ENCODE data around the gene URAD. TPM values are rescaled to one million over a fixed set of nuclear protein-coding genes. Genes with fewer than 3 reads are reported as not detected.

URAD gene
- total RNA-seq, 6 experiments from 2014 or later: not detected

DNA sequence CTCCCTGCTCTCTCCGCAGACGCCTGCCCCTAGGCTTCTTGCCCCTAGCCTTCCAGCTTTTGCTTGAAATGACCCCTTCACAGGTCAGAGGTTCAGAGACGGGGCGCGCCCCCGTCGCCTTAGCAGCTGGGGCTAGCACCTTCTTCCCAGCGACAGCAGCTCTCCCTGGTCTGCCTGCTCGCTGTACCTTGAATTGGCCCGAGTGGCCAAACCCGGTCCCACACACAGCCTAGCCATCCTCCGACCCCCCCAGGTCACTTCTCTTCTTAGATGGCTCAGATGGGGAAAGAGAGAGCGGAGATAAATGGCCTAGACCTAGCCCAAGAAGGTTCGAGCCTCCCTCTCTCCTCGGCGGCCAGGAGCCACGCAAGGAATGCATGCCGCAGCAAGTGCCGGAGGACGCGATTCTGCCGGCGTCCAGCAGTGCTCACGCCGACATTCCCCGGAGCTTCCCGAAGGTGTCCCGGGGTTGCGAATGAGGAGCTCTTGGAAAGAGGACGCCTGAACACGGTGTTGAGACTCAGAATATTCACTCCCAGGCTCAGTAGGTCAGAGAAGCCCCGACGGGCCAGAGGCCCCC is 20.7 kb downstream of the URAD start:
- peaks cover 78% of the 10 kb centered on the region for H3K27me3 Mint-ChIP-seq (ENCODE audit: insufficient read depth)
- H3K4me3 Mint-ChIP-seq: no peak overlapping the region
- DNase-seq: no peak
- H3K4me1 Mint-ChIP-seq (ENCODE audit: low read depth): no peaks in the 10 kb centered on the region
- TF ChIP-seq, protein P1, sequence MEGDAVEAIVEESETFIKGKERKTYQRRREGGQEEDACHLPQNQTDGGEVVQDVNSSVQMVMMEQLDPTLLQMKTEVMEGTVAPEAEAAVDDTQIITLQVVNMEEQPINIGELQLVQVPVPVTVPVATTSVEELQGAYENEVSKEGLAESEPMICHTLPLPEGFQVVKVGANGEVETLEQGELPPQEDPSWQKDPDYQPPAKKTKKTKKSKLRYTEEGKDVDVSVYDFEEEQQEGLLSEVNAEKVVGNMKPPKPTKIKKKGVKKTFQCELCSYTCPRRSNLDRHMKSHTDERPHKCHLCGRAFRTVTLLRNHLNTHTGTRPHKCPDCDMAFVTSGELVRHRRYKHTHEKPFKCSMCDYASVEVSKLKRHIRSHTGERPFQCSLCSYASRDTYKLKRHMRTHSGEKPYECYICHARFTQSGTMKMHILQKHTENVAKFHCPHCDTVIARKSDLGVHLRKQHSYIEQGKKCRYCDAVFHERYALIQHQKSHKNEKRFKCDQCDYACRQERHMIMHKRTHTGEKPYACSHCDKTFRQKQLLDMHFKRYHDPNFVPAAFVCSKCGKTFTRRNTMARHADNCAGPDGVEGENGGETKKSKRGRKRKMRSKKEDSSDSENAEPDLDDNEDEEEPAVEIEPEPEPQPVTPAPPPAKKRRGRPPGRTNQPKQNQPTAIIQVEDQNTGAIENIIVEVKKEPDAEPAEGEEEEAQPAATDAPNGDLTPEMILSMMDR (IDR thresholded peaks at IDR 0.05): no peak
- H3K27ac Mint-ChIP-seq: no peak overlapping the region
- H3K36me3 Mint-ChIP-seq (ENCODE audit: low read depth): no peaks in the 10 kb centered on the region
- no peaks in the 10 kb centered on the region for H3K9me3 Mint-ChIP-seq

DNA sequence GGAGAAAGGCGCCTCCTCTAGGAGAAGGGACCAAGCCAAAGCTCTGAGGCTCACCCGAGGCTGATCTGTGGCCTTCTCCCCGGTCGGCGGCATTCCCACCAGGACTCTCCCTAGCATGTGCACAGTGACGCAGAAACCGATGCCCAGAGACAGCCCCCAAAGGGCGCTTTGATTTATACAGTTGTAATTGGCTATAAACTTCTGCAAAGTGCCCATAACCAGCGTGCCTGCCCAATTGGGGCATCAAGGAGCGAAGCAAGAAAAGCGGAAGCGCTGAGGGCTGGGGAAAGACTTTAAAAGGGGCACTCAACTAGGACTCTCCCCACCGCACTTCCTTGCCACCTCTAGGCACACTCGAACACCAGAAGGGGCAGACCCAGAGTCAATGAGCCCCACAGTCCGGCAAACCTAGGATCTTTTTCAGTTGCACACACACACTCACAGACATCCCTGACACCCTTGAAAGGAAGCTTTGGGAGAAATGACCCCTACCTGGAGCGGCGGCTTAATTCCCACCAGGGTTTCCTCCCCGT is 21.2 kb downstream of the URAD start:
- TF ChIP-seq, protein P1 (IDR thresholded peaks at IDR 0.05): no peak
- H3K9me3 Mint-ChIP-seq: no peaks in the 10 kb centered on the region
- H3K27me3 Mint-ChIP-seq (ENCODE audit: insufficient read depth): peaks cover 76% of the 10 kb centered on the region
- H3K36me3 Mint-ChIP-seq (ENCODE audit: low read depth): no peaks in the 10 kb centered on the region
- DNase-seq: no peak
- H3K27ac Mint-ChIP-seq: no peak overlapping the region
- H3K4me1 Mint-ChIP-seq (ENCODE audit: low read depth): no peaks in the 10 kb centered on the region
- no peak overlapping the region for H3K4me3 Mint-ChIP-seq

DNA sequence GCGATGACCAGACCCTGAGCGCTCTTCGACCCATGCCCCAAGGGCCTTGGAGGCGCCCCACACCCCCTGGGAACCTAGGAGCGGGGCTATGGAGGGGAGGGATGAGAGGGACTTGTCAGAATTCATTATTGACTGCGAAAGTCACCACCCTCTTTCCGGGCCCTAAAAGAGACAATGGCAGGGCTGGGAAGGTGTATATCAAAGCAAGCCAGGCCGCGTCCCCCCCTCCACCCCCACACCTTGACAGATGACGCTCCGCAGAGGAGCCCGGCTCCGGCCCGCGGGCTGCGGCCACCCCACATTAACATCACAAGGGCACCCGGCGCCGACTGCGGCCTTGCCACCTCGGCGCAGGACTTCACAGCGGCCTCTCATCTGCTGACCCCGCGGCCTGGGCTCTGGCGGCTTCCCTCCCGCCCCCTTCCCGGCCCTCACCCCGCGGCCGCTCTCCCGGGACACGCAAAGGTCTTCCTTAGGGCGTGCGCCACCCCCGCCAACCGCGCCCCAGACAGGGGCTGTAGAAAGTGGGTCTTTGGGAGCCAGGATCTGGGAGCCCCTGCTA is 21.8 kb downstream of the URAD start:
- TF ChIP-seq, protein P1 (IDR thresholded peaks at IDR 0.05): no peak
- Mint-ChIP-seq H3K9me3 (no peaks in the 10 kb centered on the region), H3K36me3 (ENCODE audit: low read depth) (no peaks in the 10 kb centered on the region), H3K27ac (no peak overlapping the region), H3K4me1 (ENCODE audit: low read depth) (no peaks in the 10 kb centered on the region), H3K4me3 (no peak overlapping the region), H3K27me3 (ENCODE audit: insufficient read depth) (peaks cover 76% of the 10 kb centered on the region)
- no peak for DNase-seq

DNA sequence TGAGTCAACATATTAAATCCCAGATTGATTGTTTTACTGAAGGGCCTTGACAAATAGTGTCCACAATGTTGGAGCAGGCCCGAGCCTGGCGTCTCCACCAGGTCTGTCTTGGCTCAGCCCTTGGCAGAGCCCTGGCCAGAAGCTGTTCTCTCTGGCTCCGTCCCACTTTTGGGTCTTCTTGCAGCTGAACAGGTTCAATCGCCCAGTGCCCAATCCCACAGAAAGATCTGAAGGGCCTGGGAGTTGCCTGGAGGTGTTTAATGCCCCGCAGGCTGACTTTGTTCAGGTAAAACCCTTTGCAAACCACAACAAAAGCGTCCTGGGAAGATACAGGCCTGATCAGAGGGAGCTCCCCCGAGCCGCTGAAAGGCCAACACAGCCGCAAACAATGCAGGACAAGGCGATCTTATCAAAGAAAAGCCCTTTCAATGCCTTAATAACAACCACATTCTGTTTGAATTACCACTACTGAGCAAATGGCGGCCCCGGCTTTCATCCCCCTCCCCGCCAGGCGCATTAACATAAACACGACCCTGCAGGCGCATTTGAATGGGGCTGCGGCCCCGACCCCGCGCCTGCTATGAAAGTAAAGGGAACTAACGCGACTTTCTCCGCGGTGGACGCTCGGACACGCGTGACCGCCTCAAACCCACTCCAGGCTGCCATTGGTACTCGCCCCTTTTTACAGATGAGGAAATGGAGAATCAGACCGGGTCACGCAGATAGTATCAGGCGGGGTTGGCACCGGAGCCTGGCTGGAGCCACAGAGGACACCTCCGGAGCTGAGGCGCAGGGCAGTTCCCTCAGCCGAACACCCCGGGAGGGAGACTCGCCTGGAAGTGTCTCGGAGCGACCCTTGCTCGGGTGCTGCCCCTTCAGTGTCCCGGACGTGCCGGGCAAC is 22.5 kb downstream of the URAD start:
- Mint-ChIP-seq H3K4me3 (peak overlapping the region; percentile 22; the same call in 1 of the 2 replicates), H3K27ac (no peak overlapping the region), H3K4me1 (ENCODE audit: low read depth) (no peaks in the 10 kb centered on the region), H3K27me3 (ENCODE audit: insufficient read depth) (peaks cover 73% of the 10 kb centered on the region), H3K9me3 (no peaks in the 10 kb centered on the region), H3K36me3 (ENCODE audit: low read depth) (no peaks in the 10 kb centered on the region)
- TF ChIP-seq, protein P1 (IDR thresholded peaks at IDR 0.05): no peak
- DNase-seq: no peak

DNA sequence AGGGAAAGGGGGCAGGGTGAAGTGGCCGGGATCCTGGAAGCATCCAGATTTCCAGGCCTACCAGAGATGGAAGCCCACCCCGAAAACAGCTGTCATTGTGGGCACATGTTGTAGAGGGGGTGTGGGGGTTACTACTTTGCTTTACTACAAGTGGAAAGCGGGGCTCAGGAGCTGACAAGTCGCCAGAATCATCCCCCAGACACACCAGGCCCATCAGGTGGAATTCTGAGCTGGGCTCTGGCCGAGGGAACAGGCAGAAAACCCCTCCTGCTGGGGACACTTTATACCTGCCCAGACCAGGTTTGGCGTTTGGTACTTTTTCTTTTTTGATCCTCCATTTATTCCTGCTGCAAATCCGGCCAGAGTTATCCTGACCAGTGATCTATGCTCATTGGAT is 23.2 kb downstream of the URAD start:
- Mint-ChIP-seq H3K4me1 (ENCODE audit: low read depth) (0 out of 2 replicates have a peak, but pooled peaks cover under 1% of the 10 kb centered on the region), H3K4me3 (no peak overlapping the region), H3K27me3 (ENCODE audit: insufficient read depth) (peaks cover 69% of the 10 kb centered on the region), H3K9me3 (no peaks in the 10 kb centered on the region), H3K36me3 (ENCODE audit: low read depth) (no peaks in the 10 kb centered on the region), H3K27ac (no peak overlapping the region)
- TF ChIP-seq, protein P1 (IDR thresholded peaks at IDR 0.05): no peak
- DNase-seq: no peak

Measured in HFFc6 (cell line).